NB4 (cell line): ENCODE measurements around the gene KIF1A.
"Not testable (repeated sequence)": the region's sequence is repeated elsewhere in the genome, so short reads cannot be mapped to it uniquely, and the experiment has no call there.

Experiments used
- DNase-seq: peaks from one replicate; pipeline ENCODE4 v3.0.0; 2010; ENCODE audit warnings: low read depth
- H3K4me3 ChIP-seq: one replicate; pipeline ENCODE4 v1.5.1; 2011; ENCODE audit warnings: mild to moderate bottlenecking, low read depth, low read length, moderate library complexity
- CTCF ChIP-seq: IDR thresholded peaks from one replicate; pipeline ENCODE4 v1.5.1; 2012; ENCODE audit warnings: low read depth, low read length
- MAX ChIP-seq: IDR thresholded peaks from 2 replicates; pipeline ENCODE4 v1.6.1; 2011; ENCODE audit warnings: low read depth, low read length
- MYC ChIP-seq: IDR thresholded peaks from 2 replicates; pipeline ENCODE4 v1.6.1; 2011; ENCODE audit warnings: low read depth, low read length
- POLR2A ChIP-seq: IDR thresholded peaks from 2 replicates; pipeline ENCODE4 v1.6.1; 2011; ENCODE audit warnings: mild to moderate bottlenecking; ENCODE audit not compliant: insufficient read length; ENCODE audit errors: extremely low read depth

KIF1A gene

GRCh38 chr2:240848900-240849680 is 29.1 kb upstream of the KIF1A start:
- no peak overlapping the region for H3K4me3 ChIP-seq
- TF ChIP-seq MYC (no peak), MAX (no peak), CTCF (no peak), POLR2A (no peak)
- no peak for DNase-seq

DNA sequence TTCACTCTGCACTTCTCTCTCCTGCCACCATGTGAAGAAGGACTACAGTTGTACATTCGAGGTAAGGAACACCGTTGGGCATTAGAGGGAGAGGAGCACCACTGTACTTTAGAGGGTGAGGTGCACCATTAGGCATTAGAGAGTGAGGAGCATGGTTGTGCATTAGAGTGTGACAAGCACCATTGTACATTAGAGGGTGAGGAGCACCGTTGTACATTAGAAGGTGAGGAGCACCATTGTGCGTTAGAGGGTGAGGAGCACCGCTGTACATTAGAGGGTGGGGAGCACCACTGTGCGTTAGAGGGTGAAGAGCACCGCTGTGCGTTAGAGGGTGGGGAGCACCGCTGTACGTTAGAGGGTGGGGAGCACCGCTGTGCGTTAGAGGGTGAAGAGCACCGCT is 27.8 kb upstream of the KIF1A start:
- no peak for DNase-seq
- no peak overlapping the region for H3K4me3 ChIP-seq
- no peak for TF ChIP-seq MYC
- no peak for TF ChIP-seq MAX
- no peak for TF ChIP-seq POLR2A
- no peak for TF ChIP-seq CTCF

DNA sequence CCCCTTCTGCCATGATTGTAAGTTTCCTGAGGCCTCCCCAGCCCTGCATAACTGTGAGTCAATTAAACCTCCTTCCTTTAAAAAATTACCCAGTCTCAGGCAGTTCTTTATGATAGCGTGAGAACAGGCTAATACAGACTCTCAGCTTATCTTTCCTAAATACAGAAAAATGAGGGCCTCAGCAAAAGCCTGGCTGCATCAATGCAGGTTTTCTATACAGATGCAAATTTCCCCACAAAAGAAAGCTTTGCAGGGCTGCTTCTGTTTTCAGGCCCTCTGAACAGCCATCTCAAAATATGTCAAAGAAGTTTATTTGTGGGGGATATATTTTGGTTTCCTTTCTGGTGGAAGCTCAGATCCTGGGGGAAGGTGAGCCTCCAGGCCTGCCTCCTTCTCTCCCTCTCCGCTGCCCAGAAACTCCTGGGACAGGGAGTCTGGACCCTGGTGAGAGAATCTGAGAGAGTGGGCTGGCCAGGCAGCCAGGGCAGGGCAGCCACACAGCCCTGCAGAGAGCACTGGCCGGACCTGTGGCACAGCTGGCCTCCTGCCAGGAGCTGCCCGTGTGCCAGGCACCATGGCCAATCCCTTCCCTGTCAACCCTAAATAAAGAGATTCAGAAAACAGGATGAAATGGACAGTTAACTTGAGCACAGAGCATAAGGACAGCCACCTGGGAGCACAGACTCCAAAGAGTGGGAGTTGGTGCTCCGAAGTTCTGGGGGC is 27.0 kb upstream of the KIF1A start:
- DNase-seq = no peak
- TF ChIP-seq MYC = no peak
- TF ChIP-seq POLR2A = no peak
- no peak for TF ChIP-seq CTCF
- TF ChIP-seq MAX = no peak
- H3K4me3 ChIP-seq = no peak overlapping the region

DNA sequence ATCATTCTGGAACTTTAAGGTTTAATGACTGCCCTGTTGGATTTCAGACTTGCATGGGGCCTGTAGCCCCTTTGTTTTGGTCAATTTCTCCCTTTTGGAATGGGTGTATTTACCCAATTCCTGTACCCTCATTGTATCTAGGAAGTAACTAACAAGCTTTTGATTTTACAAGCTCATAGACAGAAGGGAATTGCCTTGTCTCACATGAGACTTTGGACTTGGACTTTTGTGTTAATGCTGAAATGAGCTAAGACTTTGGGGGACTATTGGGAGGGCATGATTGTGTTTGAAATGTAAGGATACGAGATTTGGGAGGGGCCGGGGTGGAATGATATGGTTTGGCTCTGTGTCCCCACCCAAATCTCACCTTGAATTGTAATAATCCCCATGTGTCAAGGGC is 26.3 kb upstream of the KIF1A start:
- not testable (repeated sequence) for H3K4me3 ChIP-seq, DNase-seq

GRCh38 chr2:240840435-240841060 is 20.5 kb upstream of the KIF1A start:
- no peak for TF ChIP-seq MAX
- peak; percentile 60 for TF ChIP-seq CTCF
- TF ChIP-seq MYC = no peak
- no peak for TF ChIP-seq POLR2A
- peak; percentile 51 for DNase-seq
- H3K4me3 ChIP-seq = no peak overlapping the region
